GM23338 (cell line): ENCODE data around the gene COA1. TPM values are rescaled to one million over a fixed set of nuclear protein-coding genes. Genes with fewer than 3 reads are reported as not detected.

ENCODE experiments used
- ATAC-seq: fragments of 200-7000 bp; cut with Tn5 transposase; 3 replicates; pipeline ENCODE4 v1.9.1; 2020
- DNase-seq: peaks from one replicate; pipeline ENCODE4 v3.0.0-alpha.2; 2015; ENCODE audit warnings: low spot score
- H2AFZ ChIP-seq: fragments of 200-600 bp; sonication (generic); 2 replicates; pipeline ENCODE4 v1.8.0; 2016; ENCODE audit warnings: antibody characterized with exemption, mild to moderate bottlenecking, moderate library complexity
- H3F3A ChIP-seq: fragments of 200-600 bp; sonication (generic); replicated peaks from 2 replicates; pipeline ENCODE4 v1.8.0; 2017; ENCODE audit warnings: antibody characterized with exemption, mixed run types, low read depth
- H3K27ac ChIP-seq: fragments of 200-600 bp; sonication (generic); 2 replicates; pipeline ENCODE4 v1.6.1; 2016; ENCODE audit warnings: low read depth
- H3K27me3 ChIP-seq: fragments of 200-600 bp; sonication (generic); 2 replicates; pipeline ENCODE4 v1.8.0; 2016; ENCODE audit warnings: mild to moderate bottlenecking, mixed run types, moderate library complexity; ENCODE audit not compliant: insufficient read depth
- H3K36me3 ChIP-seq: fragments of 200-600 bp; sonication (generic); 2 replicates; pipeline ENCODE4 v1.8.0; 2016; ENCODE audit warnings: mild to moderate bottlenecking; ENCODE audit not compliant: insufficient read depth
- H3K4me1 ChIP-seq: fragments of 200-600 bp; sonication (generic); 2 replicates; pipeline ENCODE4 v1.8.0; 2016; ENCODE audit warnings: mild to moderate bottlenecking, moderate library complexity; ENCODE audit not compliant: insufficient read depth
- H3K4me2 ChIP-seq: fragments of 200-600 bp; sonication (generic); 2 replicates; pipeline ENCODE4 v1.7.1; 2017; ENCODE audit warnings: mixed run types
- H3K4me3 ChIP-seq: fragments of 200-600 bp; sonication (generic); 2 replicates; pipeline ENCODE4 v1.6.1; 2016; ENCODE audit warnings: mixed run types
- H3K79me2 ChIP-seq: fragments of 200-600 bp; sonication (generic); replicated peaks from 2 replicates; pipeline ENCODE4 v1.8.0; 2017; ENCODE audit warnings: mild to moderate bottlenecking; ENCODE audit not compliant: insufficient read depth
- H3K9me2 ChIP-seq: fragments of 200-600 bp; sonication (generic); 2 replicates; pipeline ENCODE4 v1.8.0; 2017; ENCODE audit not compliant: insufficient read depth
- H4K20me1 ChIP-seq: fragments of 200-600 bp; sonication (generic); replicated peaks from 2 replicates; pipeline ENCODE4 v1.8.0; 2017; ENCODE audit warnings: mild to moderate bottlenecking; ENCODE audit not compliant: insufficient read depth
- H3K27ac Mint-ChIP-seq: 2 replicates; pipeline ENCODE4 v1.8.0; 2020; ENCODE audit warnings: inconsistent platforms, mild to moderate bottlenecking, moderate library complexity, mixed read lengths
- H3K27me3 Mint-ChIP-seq: 3 replicates; pipeline ENCODE4 v1.8.0; 2022; ENCODE audit warnings: low read depth, mild to moderate bottlenecking, moderate library complexity, mixed read lengths, inconsistent platforms; ENCODE audit not compliant: insufficient read depth, poor library complexity
- H3K36me3 Mint-ChIP-seq: 3 replicates; pipeline ENCODE4 v1.8.0; 2021; ENCODE audit warnings: low read depth, mild to moderate bottlenecking, inconsistent platforms, moderate library complexity, mixed read lengths
- H3K4me1 Mint-ChIP-seq: 3 replicates; pipeline ENCODE4 v1.8.0; 2020; ENCODE audit warnings: mild to moderate bottlenecking, inconsistent platforms, mixed read lengths
- H3K4me3 Mint-ChIP-seq: 3 replicates; pipeline ENCODE4 v1.8.0; 2021; ENCODE audit warnings: moderate library complexity, mild to moderate bottlenecking, inconsistent platforms, mixed read lengths
- H3K9me3 Mint-ChIP-seq: 3 replicates; pipeline ENCODE4 v1.8.0; 2020; ENCODE audit warnings: moderate library complexity, mild to moderate bottlenecking, inconsistent platforms, mixed read lengths
- EZH2 ChIP-seq: fragments of 200-600 bp; sonication (generic); IDR thresholded peaks from one replicate; pipeline ENCODE4 v1.8.0; 2017; ENCODE audit warnings: antibody characterized with exemption, mild to moderate bottlenecking, low read depth; ENCODE audit not compliant: unreplicated experiment
- EZH2phosphoT487 ChIP-seq: fragments of 200-600 bp; sonication (generic); IDR thresholded peaks from one replicate; pipeline ENCODE4 v1.8.1; 2018; ENCODE audit warnings: antibody characterized with exemption; ENCODE audit not compliant: unreplicated experiment
- JUNB ChIP-seq: IDR thresholded peaks from one replicate; pipeline ENCODE4 v1.6.1; 2016; ENCODE audit warnings: antibody characterized with exemption; ENCODE audit not compliant: unreplicated experiment
- NANOG ChIP-seq: IDR thresholded peaks from 2 replicates; pipeline ENCODE4 v1.6.1; 2016; ENCODE audit warnings: antibody characterized with exemption, borderline replicate concordance
- POLR2AphosphoS5 ChIP-seq: IDR thresholded peaks from 2 replicates; pipeline ENCODE4 v1.6.1; 2016; ENCODE audit warnings: antibody characterized with exemption, low read depth
- REST ChIP-seq: IDR thresholded peaks from one replicate; pipeline ENCODE4 v1.6.1; 2018; ENCODE audit warnings: antibody characterized with exemption; ENCODE audit not compliant: unreplicated experiment
- ZNF114 ChIP-seq: fragments of 250-450 bp; sonication (Bioruptor Pico); IDR thresholded peaks from 2 replicates; pipeline ENCODE4 v1.5.0; 2020; ENCODE audit warnings: mild to moderate bottlenecking, moderate library complexity
- polyA plus RNA-seq: library from polyadenylated mRNA; unstranded; fragments of >200 nt; fragmentation: Nextera tagmentation; extraction: Ambion mirVana; gene quantifications from 2 replicates; pipeline ENCODE4 v1.2.1, GENCODE V29; 2016
- total RNA-seq: library from RNA; depleted of rRNA; stranded (reverse); fragments of >200 nt; shearing (Covaris generic); gene quantifications from 2 replicates; pipeline ENCODE4 v1.2.3, GENCODE V29; 2014
- TF ChIP-seq, protein P1 (sequence below): fragments of 250-450 bp; sonication (Bioruptor Pico); IDR thresholded peaks from 2 replicates; pipeline ENCODE4 v1.5.0; 2020; ENCODE audit warnings: mild to moderate bottlenecking, moderate library complexity
- TF ChIP-seq, protein P2 (sequence below), 2 experiments: fragments of 200-600 bp in 1 of 2; sonication (generic) in 1 of 2; conservative IDR thresholded peaks; 2 replicates each; pipeline versions ENCODE4 v1.5.1 to v1.6.1; 2016 to 2017; ENCODE audit warnings: antibody characterized with exemption in 2 of 2, low read depth in 2 of 2, mild to moderate bottlenecking in 2 of 2, moderate library complexity in 1 of 2

Gene COA1
- total and polyA plus RNA-seq, 2 experiments from 2014 or later = 156 to 158 TPM

GRCh38 chr7:43625453-43625852 lies 103.9 kb downstream of the COA1 start:
- Mint-ChIP-seq H3K9me3 (no peaks in the 10 kb centered on the region), H3K27me3 (peaks cover 5% of the 10 kb centered on the region)
- no peaks in the 10 kb centered on the region for H3K79me2 ChIP-seq

GRCh38 chr7:43624156-43624555 lies 105.2 kb downstream of the COA1 start:
- H3K4me2 ChIP-seq = no peak overlapping the region
- ATAC-seq (no peak), DNase-seq (no peak)
- H3F3A ChIP-seq = no peaks in the 10 kb centered on the region
- no peaks in the 10 kb centered on the region for H3K79me2 ChIP-seq
- Mint-ChIP-seq H3K4me1 (peaks cover 12% of the 10 kb centered on the region), H3K4me3 (no peak overlapping the region), H3K27me3 (peaks cover 5% of the 10 kb centered on the region), H3K9me3 (no peaks in the 10 kb centered on the region), H3K36me3 (peaks cover 15% of the 10 kb centered on the region), H3K27ac (no peak overlapping the region)
- no peaks in the 10 kb centered on the region; the same call in 1 of the 2 replicates for H4K20me1 ChIP-seq
- no peak overlapping the region for H3K4me3 ChIP-seq
- H3K36me3 ChIP-seq = no peaks in the 10 kb centered on the region; the same call in 1 of the 2 replicates
- no peaks in the 10 kb centered on the region for H3K9me2 ChIP-seq
- H3K27me3 ChIP-seq = no peaks in the 10 kb centered on the region
- H3K4me1 ChIP-seq = peaks cover 14% of the 10 kb centered on the region
- H3K27ac ChIP-seq = no peak overlapping the region
- H2AFZ ChIP-seq = no peak overlapping the region
- no peak for TF ChIP-seq EZH2phosphoT487
- TF ChIP-seq EZH2 = no peak
- TF ChIP-seq, protein P1, sequence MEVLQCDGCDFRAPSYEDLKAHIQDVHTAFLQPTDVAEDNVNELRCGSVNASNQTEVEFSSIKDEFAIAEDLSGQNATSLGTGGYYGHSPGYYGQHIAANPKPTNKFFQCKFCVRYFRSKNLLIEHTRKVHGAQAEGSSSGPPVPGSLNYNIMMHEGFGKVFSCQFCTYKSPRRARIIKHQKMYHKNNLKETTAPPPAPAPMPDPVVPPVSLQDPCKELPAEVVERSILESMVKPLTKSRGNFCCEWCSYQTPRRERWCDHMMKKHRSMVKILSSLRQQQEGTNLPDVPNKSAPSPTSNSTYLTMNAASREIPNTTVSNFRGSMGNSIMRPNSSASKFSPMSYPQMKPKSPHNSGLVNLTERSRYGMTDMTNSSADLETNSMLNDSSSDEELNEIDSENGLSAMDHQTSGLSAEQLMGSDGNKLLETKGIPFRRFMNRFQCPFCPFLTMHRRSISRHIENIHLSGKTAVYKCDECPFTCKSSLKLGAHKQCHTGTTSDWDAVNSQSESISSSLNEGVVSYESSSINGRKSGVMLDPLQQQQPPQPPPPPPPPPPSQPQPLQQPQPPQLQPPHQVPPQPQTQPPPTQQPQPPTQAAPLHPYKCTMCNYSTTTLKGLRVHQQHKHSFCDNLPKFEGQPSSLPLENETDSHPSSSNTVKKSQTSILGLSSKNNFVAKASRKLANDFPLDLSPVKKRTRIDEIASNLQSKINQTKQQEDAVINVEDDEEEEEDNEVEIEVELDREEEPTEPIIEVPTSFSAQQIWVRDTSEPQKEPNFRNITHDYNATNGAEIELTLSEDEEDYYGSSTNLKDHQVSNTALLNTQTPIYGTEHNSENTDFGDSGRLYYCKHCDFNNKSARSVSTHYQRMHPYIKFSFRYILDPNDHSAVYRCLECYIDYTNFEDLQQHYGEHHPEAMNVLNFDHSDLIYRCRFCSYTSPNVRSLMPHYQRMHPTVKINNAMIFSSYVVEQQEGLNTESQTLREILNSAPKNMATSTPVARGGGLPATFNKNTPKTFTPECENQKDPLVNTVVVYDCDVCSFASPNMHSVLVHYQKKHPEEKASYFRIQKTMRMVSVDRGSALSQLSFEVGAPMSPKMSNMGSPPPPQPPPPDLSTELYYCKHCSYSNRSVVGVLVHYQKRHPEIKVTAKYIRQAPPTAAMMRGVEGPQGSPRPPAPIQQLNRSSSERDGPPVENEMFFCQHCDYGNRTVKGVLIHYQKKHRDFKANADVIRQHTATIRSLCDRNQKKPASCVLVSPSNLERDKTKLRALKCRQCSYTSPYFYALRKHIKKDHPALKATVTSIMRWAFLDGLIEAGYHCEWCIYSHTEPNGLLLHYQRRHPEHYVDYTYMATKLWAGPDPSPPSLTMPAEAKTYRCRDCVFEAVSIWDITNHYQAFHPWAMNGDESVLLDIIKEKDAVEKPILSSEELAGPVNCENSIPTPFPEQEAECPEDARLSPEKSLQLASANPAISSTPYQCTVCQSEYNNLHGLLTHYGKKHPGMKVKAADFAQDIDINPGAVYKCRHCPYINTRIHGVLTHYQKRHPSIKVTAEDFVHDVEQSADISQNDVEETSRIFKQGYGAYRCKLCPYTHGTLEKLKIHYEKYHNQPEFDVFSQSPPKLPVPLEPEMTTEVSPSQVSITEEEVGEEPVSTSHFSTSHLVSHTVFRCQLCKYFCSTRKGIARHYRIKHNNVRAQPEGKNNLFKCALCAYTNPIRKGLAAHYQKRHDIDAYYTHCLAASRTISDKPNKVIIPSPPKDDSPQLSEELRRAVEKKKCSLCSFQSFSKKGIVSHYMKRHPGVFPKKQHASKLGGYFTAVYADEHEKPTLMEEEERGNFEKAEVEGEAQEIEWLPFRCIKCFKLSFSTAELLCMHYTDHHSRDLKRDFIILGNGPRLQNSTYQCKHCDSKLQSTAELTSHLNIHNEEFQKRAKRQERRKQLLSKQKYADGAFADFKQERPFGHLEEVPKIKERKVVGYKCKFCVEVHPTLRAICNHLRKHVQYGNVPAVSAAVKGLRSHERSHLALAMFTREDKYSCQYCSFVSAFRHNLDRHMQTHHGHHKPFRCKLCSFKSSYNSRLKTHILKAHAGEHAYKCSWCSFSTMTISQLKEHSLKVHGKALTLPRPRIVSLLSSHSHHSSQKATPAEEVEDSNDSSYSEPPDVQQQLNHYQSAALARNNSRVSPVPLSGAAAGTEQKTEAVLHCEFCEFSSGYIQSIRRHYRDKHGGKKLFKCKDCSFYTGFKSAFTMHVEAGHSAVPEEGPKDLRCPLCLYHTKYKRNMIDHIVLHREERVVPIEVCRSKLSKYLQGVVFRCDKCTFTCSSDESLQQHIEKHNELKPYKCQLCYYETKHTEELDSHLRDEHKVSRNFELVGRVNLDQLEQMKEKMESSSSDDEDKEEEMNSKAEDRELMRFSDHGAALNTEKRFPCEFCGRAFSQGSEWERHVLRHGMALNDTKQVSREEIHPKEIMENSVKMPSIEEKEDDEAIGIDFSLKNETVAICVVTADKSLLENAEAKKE (CRISPR knock-in tag) = no peak
- TF ChIP-seq ZNF114 = no peak
- TF ChIP-seq REST = no peak
- no peak for TF ChIP-seq JUNB

More at GRCh38 chr7:43625453-43625852, 103.9 kb downstream of the COA1 start:
- Histone ChIP-seq H2AFZ (no peak overlapping the region), H3K4me1 (peaks cover 14% of the 10 kb centered on the region), H3K27ac (no peak overlapping the region), H3K4me2 (no peak overlapping the region), H3K27me3 (no peaks in the 10 kb centered on the region), H3K4me3 (no peak overlapping the region), H3F3A (no peaks in the 10 kb centered on the region), H3K36me3 (no peaks in the 10 kb centered on the region), H4K20me1 (no peaks in the 10 kb centered on the region; the same call in 1 of the 2 replicates), H3K9me2 (no peaks in the 10 kb centered on the region)
- Mint-ChIP-seq H3K4me1 (peaks cover 12% of the 10 kb centered on the region), H3K36me3 (peaks cover 15% of the 10 kb centered on the region), H3K4me3 (no peak overlapping the region), H3K27ac (peak overlapping the region; percentile 4; the same call in 1 of the 2 replicates)
- ATAC-seq = peak; percentile 60; the same call in 2 of the 3 replicates
- TF ChIP-seq, protein P2, sequence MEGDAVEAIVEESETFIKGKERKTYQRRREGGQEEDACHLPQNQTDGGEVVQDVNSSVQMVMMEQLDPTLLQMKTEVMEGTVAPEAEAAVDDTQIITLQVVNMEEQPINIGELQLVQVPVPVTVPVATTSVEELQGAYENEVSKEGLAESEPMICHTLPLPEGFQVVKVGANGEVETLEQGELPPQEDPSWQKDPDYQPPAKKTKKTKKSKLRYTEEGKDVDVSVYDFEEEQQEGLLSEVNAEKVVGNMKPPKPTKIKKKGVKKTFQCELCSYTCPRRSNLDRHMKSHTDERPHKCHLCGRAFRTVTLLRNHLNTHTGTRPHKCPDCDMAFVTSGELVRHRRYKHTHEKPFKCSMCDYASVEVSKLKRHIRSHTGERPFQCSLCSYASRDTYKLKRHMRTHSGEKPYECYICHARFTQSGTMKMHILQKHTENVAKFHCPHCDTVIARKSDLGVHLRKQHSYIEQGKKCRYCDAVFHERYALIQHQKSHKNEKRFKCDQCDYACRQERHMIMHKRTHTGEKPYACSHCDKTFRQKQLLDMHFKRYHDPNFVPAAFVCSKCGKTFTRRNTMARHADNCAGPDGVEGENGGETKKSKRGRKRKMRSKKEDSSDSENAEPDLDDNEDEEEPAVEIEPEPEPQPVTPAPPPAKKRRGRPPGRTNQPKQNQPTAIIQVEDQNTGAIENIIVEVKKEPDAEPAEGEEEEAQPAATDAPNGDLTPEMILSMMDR (conservative IDR thresholded peaks at IDR 0.05; ENCODE audit: low read depth in 2 of 2) = no peak
- TF ChIP-seq POLR2AphosphoS5 (no peak), JUNB (no peak), ZNF114 (no peak), NANOG (no peak), EZH2 (no peak)
- no peak for DNase-seq
